ENCODE results near the gene CLDN6. TPM values are rescaled to one million over a fixed set of nuclear protein-coding genes. Genes with fewer than 3 reads are reported as not detected.

The CLDN6 gene
- total RNA-seq, 1 experiment from 2014 or later: 0.21 TPM

- no peak overlapping the region for H3K4me3 ChIP-seq (ENCODE audit: low read depth, low read length, poor library complexity, severe bottlenecking)
- TF ChIP-seq EZH2 (IDR thresholded peaks at IDR 0.05; ENCODE audit: borderline replicate concordance, low read depth, low read length, poor library complexity, severe bottlenecking) (peak; percentile 59), CTCF (conservative IDR thresholded peaks at IDR 0.05; ENCODE audit: low read depth, low read length) (no peak)
- POLR2A ChIA-PET (ENCODE audit: low non-redundant PET): no interaction called here
- BruUV-seq (replicated peaks): no TSS peak
- H3K27ac ChIP-seq (ENCODE audit: low read depth, low read length, poor library complexity, severe bottlenecking): no peak overlapping the region
- H3K36me3 ChIP-seq (ENCODE audit: insufficient read depth, low read length, poor library complexity, severe bottlenecking): no peaks in the 10 kb centered on the region
- CTCF ChIA-PET: interaction anchor here (0.6 kb wide), 1 partner anchor 20 kb away, joined by 9 read pairs; no protein-coding TSS in a partner anchor
- intact Hi-C loops (cut with micrococcal nuclease; ENCODE audit: unreplicated experiment): no loop called here
- no peaks in the 10 kb centered on the region for H3K4me1 ChIP-seq (ENCODE audit: insufficient read depth, low read length, poor library complexity, severe bottlenecking)
- no peak for DNase-seq (ENCODE audit: low spot score)
- peaks cover 68% of the 10 kb centered on the region for H3K27me3 ChIP-seq (replicated peaks; ENCODE audit: insufficient read depth, low read depth, low read length, poor library complexity)
- H3K9me3 ChIP-seq (ENCODE audit: low read depth, low read length, poor library complexity, severe bottlenecking): no peaks in the 10 kb centered on the region
Observed at GRCh38 chr16:3035972-3036725, 18.2 kb upstream of the CLDN6 start.

- BruUV-seq (replicated peaks): no TSS peak
- no peak overlapping the region for H3K4me3 ChIP-seq (ENCODE audit: low read depth, low read length, poor library complexity, severe bottlenecking)
- CTCF ChIA-PET: no interaction called here
- peaks cover 71% of the 10 kb centered on the region for H3K27me3 ChIP-seq (replicated peaks; ENCODE audit: insufficient read depth, low read depth, low read length, poor library complexity)
- intact Hi-C loops (cut with micrococcal nuclease; ENCODE audit: unreplicated experiment): no loop called here
- no peak overlapping the region for H3K27ac ChIP-seq (ENCODE audit: low read depth, low read length, poor library complexity, severe bottlenecking)
- no peak for DNase-seq (ENCODE audit: low spot score)
- H3K9me3 ChIP-seq (ENCODE audit: low read depth, low read length, poor library complexity, severe bottlenecking): no peaks in the 10 kb centered on the region
- no peaks in the 10 kb centered on the region for H3K4me1 ChIP-seq (ENCODE audit: insufficient read depth, low read length, poor library complexity, severe bottlenecking)
- POLR2A ChIA-PET (ENCODE audit: low non-redundant PET): no interaction called here
- TF ChIP-seq CTCF (conservative IDR thresholded peaks at IDR 0.05; ENCODE audit: low read depth, low read length) (no peak), EZH2 (IDR thresholded peaks at IDR 0.05; ENCODE audit: borderline replicate concordance, low read depth, low read length, poor library complexity, severe bottlenecking) (no peak)
- H3K36me3 ChIP-seq (ENCODE audit: insufficient read depth, low read length, poor library complexity, severe bottlenecking): no peaks in the 10 kb centered on the region
Observed at GRCh38 chr16:3035289-3035971, 17.4 kb upstream of the CLDN6 start.

GRCh38 chr16:3032624-3033023 lies 14.6 kb upstream of the CLDN6 start:
- BruUV-seq (replicated peaks): no TSS peak
- ChIA-PET POLR2A (ENCODE audit: low non-redundant PET) (no interaction called here), CTCF (interaction anchor here (1.0 to 2.3 kb wide), 4 partner anchors 10 to 97 kb away, joined by 3 to 15 read pairs (median 4); no protein-coding TSS in a partner anchor)
- no peak overlapping the region for H3K27ac ChIP-seq (ENCODE audit: low read depth, low read length, poor library complexity, severe bottlenecking)
- no peaks in the 10 kb centered on the region for H3K9me3 ChIP-seq (ENCODE audit: low read depth, low read length, poor library complexity, severe bottlenecking)
- DNase-seq (ENCODE audit: low spot score): no peak
- H3K4me1 ChIP-seq (ENCODE audit: insufficient read depth, low read length, poor library complexity, severe bottlenecking): peaks cover 12% of the 10 kb centered on the region
- intact Hi-C loops (cut with micrococcal nuclease; ENCODE audit: unreplicated experiment): no loop called here
- TF ChIP-seq CTCF (conservative IDR thresholded peaks at IDR 0.05; ENCODE audit: low read depth, low read length) (no peak), EZH2 (IDR thresholded peaks at IDR 0.05; ENCODE audit: borderline replicate concordance, low read depth, low read length, poor library complexity, severe bottlenecking) (no peak)
- peaks cover 74% of the 10 kb centered on the region for H3K27me3 ChIP-seq (replicated peaks; ENCODE audit: insufficient read depth, low read depth, low read length, poor library complexity)
- H3K36me3 ChIP-seq (ENCODE audit: insufficient read depth, low read length, poor library complexity, severe bottlenecking): no peaks in the 10 kb centered on the region
- no peak overlapping the region for H3K4me3 ChIP-seq (ENCODE audit: low read depth, low read length, poor library complexity, severe bottlenecking)
